Measurements from ENCODE around the gene APOA5.

- TF ChIP-seq CTCF (IDR thresholded peaks at IDR 0.05), result no peak
- TF ChIP-seq POLR2A (IDR thresholded peaks at IDR 0.05), result no peak
- TF ChIP-seq EP300 (IDR thresholded peaks at IDR 0.05), result no peak
- TF ChIP-seq POLR2AphosphoS5 (IDR thresholded peaks at IDR 0.05), result no peak
Measured at GRCh38 chr11:116787436-116787785, 4.3 kb downstream of the APOA5 start.
